ENCODE measurements around the gene TRIM59. TPM values are rescaled to one million over a fixed set of nuclear protein-coding genes. Genes with fewer than 3 reads are reported as not detected.

Gene TRIM59
- total RNA-seq, 2 donors from 2014 or later: 0.99 to 2.1 TPM

- intact Hi-C loops (cut with DNase I): no loop called here
- H3K27me3 ChIP-seq: no peaks in the 10 kb centered on the region
- TF ChIP-seq, protein P1, sequence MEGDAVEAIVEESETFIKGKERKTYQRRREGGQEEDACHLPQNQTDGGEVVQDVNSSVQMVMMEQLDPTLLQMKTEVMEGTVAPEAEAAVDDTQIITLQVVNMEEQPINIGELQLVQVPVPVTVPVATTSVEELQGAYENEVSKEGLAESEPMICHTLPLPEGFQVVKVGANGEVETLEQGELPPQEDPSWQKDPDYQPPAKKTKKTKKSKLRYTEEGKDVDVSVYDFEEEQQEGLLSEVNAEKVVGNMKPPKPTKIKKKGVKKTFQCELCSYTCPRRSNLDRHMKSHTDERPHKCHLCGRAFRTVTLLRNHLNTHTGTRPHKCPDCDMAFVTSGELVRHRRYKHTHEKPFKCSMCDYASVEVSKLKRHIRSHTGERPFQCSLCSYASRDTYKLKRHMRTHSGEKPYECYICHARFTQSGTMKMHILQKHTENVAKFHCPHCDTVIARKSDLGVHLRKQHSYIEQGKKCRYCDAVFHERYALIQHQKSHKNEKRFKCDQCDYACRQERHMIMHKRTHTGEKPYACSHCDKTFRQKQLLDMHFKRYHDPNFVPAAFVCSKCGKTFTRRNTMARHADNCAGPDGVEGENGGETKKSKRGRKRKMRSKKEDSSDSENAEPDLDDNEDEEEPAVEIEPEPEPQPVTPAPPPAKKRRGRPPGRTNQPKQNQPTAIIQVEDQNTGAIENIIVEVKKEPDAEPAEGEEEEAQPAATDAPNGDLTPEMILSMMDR (IDR thresholded peaks at IDR 0.05): no peak
- no peak for TF ChIP-seq POLR2A (IDR thresholded peaks at IDR 0.05)
- no peak overlapping the region for H3K4me3 ChIP-seq
- no peaks in the 10 kb centered on the region for H3K36me3 ChIP-seq (replicated peaks in 1 of 2; ENCODE audit: insufficient read depth in 1 of 2, low read depth in 2 of 2)
- WGBS, 2 donors: 80 to 87% methylated on average over 3 of the region's 3 CpGs
- no peaks in the 10 kb centered on the region for H3K9me3 ChIP-seq
- ATAC-seq: no peak
- H3K4me1 ChIP-seq: no peaks in the 10 kb centered on the region
- H3K27ac ChIP-seq: no peak overlapping the region
- DNase-seq: no peak
Observed at GRCh38 chr3:160482796-160483195, 33.2 kb upstream of the TRIM59 start.

DNA sequence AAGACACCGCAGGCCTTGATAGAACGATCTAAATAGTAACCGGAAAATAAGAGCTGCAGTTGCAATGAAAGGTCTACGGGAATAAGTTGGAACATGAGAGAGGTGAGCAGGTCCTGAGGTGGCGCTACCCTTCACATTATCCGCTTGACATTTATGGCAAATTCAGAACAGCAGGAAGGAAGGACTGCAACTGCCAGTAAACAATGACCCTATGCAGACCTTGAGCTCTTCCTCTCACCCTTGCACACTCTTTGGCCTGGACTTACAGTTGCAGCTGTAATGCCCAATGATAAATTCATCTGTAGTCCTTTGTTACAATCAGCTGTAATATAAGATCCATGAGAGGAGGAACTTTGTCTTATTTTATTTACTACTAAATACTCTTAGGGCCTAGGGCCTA is 32.3 kb upstream of the TRIM59 start:
- Histone ChIP-seq H3K36me3 (replicated peaks in 1 of 2; ENCODE audit: insufficient read depth in 1 of 2, low read depth in 2 of 2) (no peaks in the 10 kb centered on the region), H3K27me3 (no peaks in the 10 kb centered on the region), H3K4me3 (no peak overlapping the region), H3K9me3 (no peaks in the 10 kb centered on the region), H3K27ac (no peak overlapping the region), H3K4me1 (no peaks in the 10 kb centered on the region)
- intact Hi-C loops (cut with DNase I): no loop called here
- TF ChIP-seq, protein P1 (IDR thresholded peaks at IDR 0.05): no peak
- TF ChIP-seq POLR2A (IDR thresholded peaks at IDR 0.05): no peak
- no peak for ATAC-seq
- DNase-seq: no peak
- WGBS, 2 donors: 82 to 89% methylated on average over 6 of the region's 6 CpGs

GRCh38 chr3:160480931-160481330 is 31.3 kb upstream of the TRIM59 start:
- 76 to 79% methylated on average over 5 of the region's 5 CpGs for WGBS, 2 donors

DNA sequence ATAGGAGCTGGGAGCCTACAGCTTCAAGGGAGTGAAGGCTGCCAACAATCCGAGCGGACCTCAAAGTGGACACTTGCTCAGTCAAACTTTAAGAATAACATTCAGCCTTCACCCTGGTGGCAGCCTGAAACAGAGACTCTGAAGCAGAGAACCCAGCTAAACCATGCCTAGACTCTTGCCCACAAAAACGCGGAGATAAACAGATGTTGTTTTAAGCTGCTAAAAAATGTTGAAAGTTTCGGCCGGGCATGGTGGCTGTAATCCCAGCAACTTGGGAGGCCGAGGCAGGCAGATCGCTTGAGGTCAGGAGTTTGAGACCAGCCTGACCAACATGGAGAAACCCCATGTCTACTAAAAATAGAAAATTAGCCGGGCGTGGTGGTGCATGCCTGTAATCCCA is 29.8 kb upstream of the TRIM59 start:
- no peaks in the 10 kb centered on the region for H3K36me3 ChIP-seq (replicated peaks in 1 of 2; ENCODE audit: insufficient read depth in 1 of 2, low read depth in 2 of 2)
- H3K27ac ChIP-seq: no peak overlapping the region
- ATAC-seq (no peak), DNase-seq (no peak)
- no peak overlapping the region for H3K4me3 ChIP-seq
- TF ChIP-seq POLR2A (IDR thresholded peaks at IDR 0.05): no peak
- TF ChIP-seq, protein P1 (IDR thresholded peaks at IDR 0.05): no peak
- no peaks in the 10 kb centered on the region for H3K9me3 ChIP-seq
- no peaks in the 10 kb centered on the region for H3K27me3 ChIP-seq
- intact Hi-C loops (cut with DNase I): no loop called here
- 84 to 87% methylated on average over 10 of the region's 10 CpGs for WGBS, 2 donors
- no peaks in the 10 kb centered on the region for H3K4me1 ChIP-seq

More at GRCh38 chr3:160480931-160481330, 31.3 kb upstream of the TRIM59 start:
- no peak overlapping the region for H3K27ac ChIP-seq
- no peaks in the 10 kb centered on the region for H3K27me3 ChIP-seq
- intact Hi-C loops (cut with DNase I): no loop called here
- ATAC-seq (no peak), DNase-seq (no peak)
- H3K4me1 ChIP-seq: no peaks in the 10 kb centered on the region
- TF ChIP-seq POLR2A (IDR thresholded peaks at IDR 0.05): no peak
- TF ChIP-seq, protein P1 (IDR thresholded peaks at IDR 0.05): no peak
- no peaks in the 10 kb centered on the region for H3K9me3 ChIP-seq
- H3K4me3 ChIP-seq: no peak overlapping the region
- H3K36me3 ChIP-seq (replicated peaks in 1 of 2; ENCODE audit: insufficient read depth in 1 of 2, low read depth in 2 of 2): no peaks in the 10 kb centered on the region

DNA sequence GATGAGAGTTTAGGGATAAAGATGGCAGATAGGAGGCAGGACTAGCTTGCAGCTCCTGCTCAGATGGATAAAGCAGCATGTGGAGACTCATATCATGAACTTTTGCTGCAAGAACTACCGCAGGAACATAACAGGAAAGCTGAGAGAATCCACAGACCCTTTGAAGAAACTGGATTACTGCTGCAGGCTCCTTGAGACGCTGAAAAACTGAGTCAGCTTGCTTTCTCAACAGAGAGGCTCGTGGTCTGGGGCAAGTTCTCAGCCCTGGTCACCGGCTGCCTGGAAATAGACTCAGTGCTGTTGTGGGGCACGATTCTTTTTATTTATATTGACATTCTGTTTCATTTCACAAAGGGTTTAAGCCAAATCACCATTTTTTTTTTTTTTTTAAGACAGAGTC is 28.8 kb upstream of the TRIM59 start:
- H3K27me3 ChIP-seq: no peaks in the 10 kb centered on the region
- no peak for TF ChIP-seq POLR2A (IDR thresholded peaks at IDR 0.05)
- TF ChIP-seq, protein P1 (IDR thresholded peaks at IDR 0.05): no peak
- H3K36me3 ChIP-seq (replicated peaks in 1 of 2; ENCODE audit: insufficient read depth in 1 of 2, low read depth in 2 of 2): no peaks in the 10 kb centered on the region
- no peak overlapping the region for H3K27ac ChIP-seq
- no peaks in the 10 kb centered on the region for H3K9me3 ChIP-seq
- no peak overlapping the region for H3K4me3 ChIP-seq
- ATAC-seq (no peak), DNase-seq (no peak)
- intact Hi-C loops (cut with DNase I): no loop called here
- WGBS, 2 donors: 75 to 87% methylated on average over 5 of the region's 5 CpGs
- H3K4me1 ChIP-seq: no peaks in the 10 kb centered on the region

Data from body of pancreas (tissue), 4 donors.